Measurements from ENCODE around the gene GUCY2D.

GRCh38 chr17:8055851-8056231 is 53.4 kb downstream of the GUCY2D start:
- TF ChIP-seq CTCF (IDR thresholded peaks at IDR 0.05; ENCODE audit: low read length) (no peak), EZH2 (IDR thresholded peaks at IDR 0.05; ENCODE audit: borderline replicate concordance, low read length) (no peak)
